Activated naive CD4-positive, alpha-beta T cell treated with anti-CD3 and anti-CD28 coated beads, Interleukin-2, amount 50 U/mL, for 24 hours (primary cell): ENCODE measurements around the gene STAC2.

Experiments
- H3K27ac Mint-ChIP-seq: one replicate; pipeline ENCODE4 v1.8.0; 2021; ENCODE audit warnings: mild to moderate bottlenecking, mixed read lengths
- H3K27me3 Mint-ChIP-seq: one replicate; pipeline ENCODE4 v1.8.0; 2021; ENCODE audit warnings: mixed read lengths
- H3K36me3 Mint-ChIP-seq: one replicate; pipeline ENCODE4 v1.8.0; 2021; ENCODE audit warnings: mixed read lengths
- H3K4me1 Mint-ChIP-seq: one replicate; pipeline ENCODE4 v1.8.0; 2021; ENCODE audit warnings: mixed read lengths
- H3K4me3 Mint-ChIP-seq: one replicate; pipeline ENCODE4 v1.8.0; 2021; ENCODE audit warnings: mild to moderate bottlenecking, mixed read lengths
- H3K9me3 Mint-ChIP-seq: one replicate; pipeline ENCODE4 v1.8.0; 2021; ENCODE audit warnings: mixed read lengths

STAC2 gene

GRCh38 chr17:39200957-39201510 lies 24.7 kb downstream of the STAC2 start:
- Mint-ChIP-seq H3K9me3 (no peaks in the 10 kb centered on the region), H3K4me1 (peaks cover 46% of the 10 kb centered on the region), H3K36me3 (peaks cover 31% of the 10 kb centered on the region)

DNA sequence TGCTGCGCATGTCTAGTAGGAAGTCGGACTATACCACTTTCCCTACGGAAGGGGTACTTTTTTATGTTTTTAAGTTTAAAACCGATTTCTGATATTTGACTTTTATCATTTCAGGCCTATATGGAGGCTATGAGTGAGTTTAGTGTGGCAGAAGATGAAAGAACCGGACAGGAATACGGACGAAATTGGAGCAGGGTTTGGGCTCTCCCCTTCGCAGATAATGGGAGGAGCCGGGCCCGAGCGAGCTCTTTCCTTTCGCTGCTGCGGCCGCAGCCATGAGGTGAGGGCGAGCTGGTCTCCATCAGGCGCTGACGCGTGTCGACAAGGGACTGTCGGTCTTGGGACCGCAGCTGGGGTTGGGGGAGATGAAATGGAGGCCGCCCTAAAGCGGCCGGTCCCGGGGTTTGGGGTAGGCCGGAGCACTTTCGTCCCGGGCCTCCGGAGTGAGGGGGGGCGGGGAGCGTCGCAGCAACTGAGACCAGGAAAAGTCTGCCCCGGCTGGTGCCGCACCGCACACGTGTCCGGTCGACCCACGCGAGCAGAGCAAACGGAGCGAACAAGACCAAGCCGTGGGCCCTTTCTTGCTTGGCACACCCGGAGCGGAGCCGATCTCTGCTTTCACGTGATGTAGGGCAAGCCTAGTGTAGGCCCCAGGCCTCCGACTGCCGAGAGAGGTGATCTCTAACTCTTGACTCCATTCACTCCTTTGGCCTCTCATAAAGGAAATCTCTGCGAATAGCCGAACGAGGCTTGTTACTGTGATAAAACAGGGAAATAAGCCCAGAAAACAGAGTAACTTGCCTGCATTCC lies 25.5 kb downstream of the STAC2 start, which contains the start of gene RPL19:
Gene RPL19, plus strand, starts transcription at position 214 of the 810 bp plus-strand sequence. Its CDS starts 62 bp downstream, at position 276.
- Mint-ChIP-seq H3K27me3 (no peaks in the 10 kb centered on the region), H3K4me1 (peaks cover 52% of the 10 kb centered on the region), H3K36me3 (peaks cover 31% of the 10 kb centered on the region), H3K27ac (peak within 1 kb of the TSS; percentile 100), H3K9me3 (no peaks in the 10 kb centered on the region), H3K4me3 (peak within 1 kb of the TSS; percentile 95)

More at GRCh38 chr17:39200957-39201510, 24.7 kb downstream of the STAC2 start:
- H3K4me3 Mint-ChIP-seq = peak overlapping the region; percentile 95
- peak overlapping the region; percentile 100 for H3K27ac Mint-ChIP-seq
- H3K27me3 Mint-ChIP-seq = no peaks in the 10 kb centered on the region

DNA sequence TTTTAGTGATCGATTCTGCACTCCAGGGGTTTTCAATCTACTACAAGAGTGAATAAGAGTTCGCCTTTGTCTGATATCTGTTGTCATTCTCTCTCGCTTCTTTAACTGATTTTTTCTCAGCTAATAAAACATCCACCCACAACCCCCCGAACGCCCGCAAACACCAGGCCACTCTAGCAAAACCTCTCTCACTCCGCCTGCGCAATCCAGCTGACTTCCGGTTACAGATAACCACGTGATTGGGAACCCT lies 26.0 kb downstream of the STAC2 start:
- no peaks in the 10 kb centered on the region for H3K27me3 Mint-ChIP-seq
- no peaks in the 10 kb centered on the region for H3K9me3 Mint-ChIP-seq
- H3K27ac Mint-ChIP-seq = peak overlapping the region; percentile 100
- peak overlapping the region; percentile 95 for H3K4me3 Mint-ChIP-seq
- H3K4me1 Mint-ChIP-seq = peaks cover 52% of the 10 kb centered on the region
- peaks cover 28% of the 10 kb centered on the region for H3K36me3 Mint-ChIP-seq

GRCh38 chr17:39198186-39198566 lies 27.6 kb downstream of the STAC2 start:
- Mint-ChIP-seq H3K9me3 (no peaks in the 10 kb centered on the region), H3K36me3 (peaks cover 21% of the 10 kb centered on the region), H3K27me3 (no peaks in the 10 kb centered on the region), H3K4me3 (peak overlapping the region; percentile 95), H3K27ac (no peak overlapping the region), H3K4me1 (peaks cover 48% of the 10 kb centered on the region)

DNA sequence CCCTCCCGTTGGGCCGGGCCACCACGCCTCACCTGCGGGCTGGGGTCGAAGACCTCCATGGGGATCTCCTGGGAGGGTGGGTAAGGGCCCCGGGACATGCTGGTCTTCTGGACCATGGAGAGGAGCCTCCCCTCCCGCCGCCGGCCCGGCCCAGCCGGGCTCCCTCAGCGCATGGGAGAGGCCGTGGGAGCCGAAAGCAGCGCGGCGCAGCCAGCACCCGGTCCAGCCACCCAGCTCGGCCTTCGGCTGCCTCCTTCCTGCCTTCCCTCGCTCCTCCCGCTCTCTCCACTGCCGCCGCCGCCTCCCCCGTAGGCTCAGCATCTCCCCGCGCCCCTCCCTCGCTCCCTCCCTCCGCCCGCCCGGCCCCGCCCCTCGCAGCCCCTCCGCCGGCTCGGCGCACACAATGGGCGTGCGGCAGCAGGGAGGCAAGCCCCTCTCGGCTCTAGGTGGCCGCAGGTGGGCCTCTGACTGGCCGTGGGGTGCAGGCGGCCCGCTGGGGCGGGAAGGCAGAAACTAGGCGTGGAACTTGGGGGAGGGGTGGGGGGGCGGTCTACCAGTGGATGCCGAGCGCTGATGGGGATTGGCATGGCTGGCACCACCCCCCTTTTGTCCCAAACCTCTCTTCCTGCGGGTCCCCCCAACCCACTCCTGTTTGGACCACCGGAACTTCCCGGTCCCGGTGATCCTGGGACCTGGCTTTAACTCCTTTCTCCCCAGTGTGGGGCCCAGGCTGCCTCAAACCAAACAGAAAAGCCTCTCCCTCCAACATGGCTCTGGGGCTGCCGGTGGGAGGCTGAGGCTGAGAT lies 28.2 kb downstream of the STAC2 start, which contains the start of gene CACNB1:
Gene CACNB1, minus strand, starts transcription at position 290 of the 806 bp plus-strand sequence. Its CDS starts 174 bp downstream, at position 116.
- no peaks in the 10 kb centered on the region for H3K9me3 Mint-ChIP-seq
- H3K4me3 Mint-ChIP-seq = peak within 1 kb of the TSS; percentile 95

DNA sequence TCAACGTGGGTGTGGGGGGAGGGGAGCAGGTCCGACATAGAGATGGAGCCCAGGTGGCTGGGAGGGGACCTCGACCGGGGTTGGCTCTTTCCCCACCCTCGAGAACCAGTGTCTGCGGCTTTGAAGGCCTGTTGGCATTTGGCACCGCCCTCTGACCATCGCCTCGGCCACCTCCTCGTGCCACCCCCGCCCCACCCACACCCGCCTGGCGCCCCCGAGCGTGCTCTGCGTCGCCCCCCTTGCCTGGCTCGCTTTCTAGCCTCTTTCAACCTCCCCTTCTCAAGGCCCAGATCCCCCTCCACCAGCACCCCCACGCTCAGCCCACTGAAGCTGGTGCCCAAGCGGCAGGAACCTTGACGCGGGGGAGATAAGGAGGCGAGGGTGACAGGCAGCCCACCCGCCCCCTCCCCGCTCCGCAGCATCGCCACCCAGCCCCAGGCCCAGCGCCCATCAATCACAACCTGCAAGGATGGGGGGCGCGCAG lies 28.9 kb downstream of the STAC2 start:
- peaks cover 39% of the 10 kb centered on the region for H3K4me1 Mint-ChIP-seq
- H3K4me3 Mint-ChIP-seq = peak overlapping the region; percentile 95
- no peak overlapping the region for H3K27ac Mint-ChIP-seq
- peaks cover 12% of the 10 kb centered on the region for H3K36me3 Mint-ChIP-seq
- H3K27me3 Mint-ChIP-seq = no peaks in the 10 kb centered on the region
- H3K9me3 Mint-ChIP-seq = no peaks in the 10 kb centered on the region

More for the DNA sequence above, 28.2 kb downstream of the STAC2 start, which contains the start of gene CACNB1:
- Mint-ChIP-seq H3K27me3 (no peaks in the 10 kb centered on the region), H3K27ac (no peak within 1 kb of the TSS), H3K36me3 (peaks cover 18% of the 10 kb centered on the region), H3K4me1 (peaks cover 44% of the 10 kb centered on the region)

- Mint-ChIP-seq H3K27ac (no peak overlapping the region), H3K9me3 (no peaks in the 10 kb centered on the region), H3K36me3 (peaks cover 8% of the 10 kb centered on the region), H3K4me1 (peaks cover 39% of the 10 kb centered on the region), H3K27me3 (no peaks in the 10 kb centered on the region), H3K4me3 (peak overlapping the region; percentile 76)
These were observed 29.4 kb downstream of the STAC2 start for GRCh38 chr17:39196241-39196807.

GRCh38 chr17:39195568-39196160 lies 30.1 kb downstream of the STAC2 start:
- Mint-ChIP-seq H3K4me3 (peak overlapping the region; percentile 76), H3K27ac (no peak overlapping the region), H3K36me3 (peaks cover 3% of the 10 kb centered on the region), H3K9me3 (no peaks in the 10 kb centered on the region), H3K4me1 (peaks cover 35% of the 10 kb centered on the region), H3K27me3 (no peaks in the 10 kb centered on the region)

DNA sequence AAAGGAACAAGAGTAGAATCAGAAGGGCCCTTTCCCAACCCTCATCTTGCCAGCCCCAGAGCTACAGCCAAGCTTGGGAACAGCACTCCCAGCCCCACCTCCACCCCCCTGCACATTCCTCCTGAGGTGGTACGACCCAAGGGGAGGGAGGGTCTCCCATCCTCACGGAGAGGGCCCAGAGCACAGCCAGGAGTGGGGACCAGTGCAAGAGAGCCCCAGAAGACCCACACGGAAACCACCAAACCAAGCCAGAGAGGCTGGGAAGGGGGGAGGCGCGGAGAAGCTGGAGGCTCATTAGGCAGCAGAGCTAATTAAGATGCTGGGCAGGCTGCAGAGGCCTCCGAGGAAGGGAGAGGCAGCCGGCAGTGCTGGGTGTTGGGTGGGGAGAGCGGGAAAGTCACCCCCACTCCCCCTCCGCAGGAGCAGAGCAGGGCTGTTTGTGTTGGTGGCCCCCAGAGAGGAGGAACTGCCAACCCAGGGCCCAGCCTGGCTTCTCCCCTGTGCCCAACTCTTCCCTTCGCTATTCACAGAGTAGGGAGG lies 30.7 kb downstream of the STAC2 start:
- no peak overlapping the region for H3K4me3 Mint-ChIP-seq
- peaks cover 1% of the 10 kb centered on the region for H3K36me3 Mint-ChIP-seq
- peaks cover 35% of the 10 kb centered on the region for H3K4me1 Mint-ChIP-seq
- no peaks in the 10 kb centered on the region for H3K9me3 Mint-ChIP-seq
- no peak overlapping the region for H3K27ac Mint-ChIP-seq
- H3K27me3 Mint-ChIP-seq = no peaks in the 10 kb centered on the region

DNA sequence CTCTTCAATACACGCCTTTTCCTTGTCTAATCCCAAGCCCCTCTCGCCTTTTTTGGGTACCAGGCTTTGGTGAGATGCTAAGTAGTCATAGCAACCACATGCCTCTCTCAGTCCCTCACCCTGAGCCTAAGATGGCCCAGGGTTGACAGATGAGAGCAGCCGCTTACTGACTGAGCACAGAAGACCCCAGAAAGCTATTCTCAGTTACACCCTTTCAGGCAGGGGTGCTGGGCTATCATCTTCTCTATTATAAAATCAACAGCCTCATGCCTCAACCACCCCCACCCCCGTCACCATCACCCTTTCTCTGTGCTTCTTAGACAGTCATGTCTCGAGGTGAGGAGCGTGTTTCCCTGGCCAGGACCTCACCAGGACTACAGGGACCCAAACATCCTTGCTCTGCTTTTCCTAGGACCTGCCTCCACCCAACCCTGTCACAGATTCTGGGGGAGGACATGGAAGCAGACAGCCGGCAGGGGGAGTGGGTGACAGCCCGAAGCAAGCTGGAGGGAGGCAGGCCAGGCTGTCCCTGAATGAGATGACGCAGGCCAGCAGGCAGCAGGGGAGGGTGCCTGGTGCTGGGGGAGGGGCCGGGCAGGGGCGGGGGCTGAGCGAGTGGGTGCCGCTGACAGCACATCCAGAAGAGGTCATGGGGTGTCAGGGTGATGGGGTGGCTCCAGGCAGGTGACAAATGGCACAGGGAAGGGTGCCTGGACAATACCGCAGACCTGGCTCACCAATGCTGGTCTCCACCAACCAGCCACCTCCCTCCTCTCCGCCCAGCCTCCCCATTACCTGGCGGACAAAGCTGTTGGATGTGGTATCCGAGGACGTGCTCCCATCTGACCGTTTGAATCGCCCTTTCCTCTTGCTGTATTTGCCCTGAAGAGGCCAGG lies 31.4 kb downstream of the STAC2 start:
- no peaks in the 10 kb centered on the region for H3K27me3 Mint-ChIP-seq
- H3K9me3 Mint-ChIP-seq = no peaks in the 10 kb centered on the region
- no peaks in the 10 kb centered on the region for H3K36me3 Mint-ChIP-seq
- no peak overlapping the region for H3K27ac Mint-ChIP-seq
- H3K4me3 Mint-ChIP-seq = no peak overlapping the region
- peaks cover 28% of the 10 kb centered on the region for H3K4me1 Mint-ChIP-seq

DNA sequence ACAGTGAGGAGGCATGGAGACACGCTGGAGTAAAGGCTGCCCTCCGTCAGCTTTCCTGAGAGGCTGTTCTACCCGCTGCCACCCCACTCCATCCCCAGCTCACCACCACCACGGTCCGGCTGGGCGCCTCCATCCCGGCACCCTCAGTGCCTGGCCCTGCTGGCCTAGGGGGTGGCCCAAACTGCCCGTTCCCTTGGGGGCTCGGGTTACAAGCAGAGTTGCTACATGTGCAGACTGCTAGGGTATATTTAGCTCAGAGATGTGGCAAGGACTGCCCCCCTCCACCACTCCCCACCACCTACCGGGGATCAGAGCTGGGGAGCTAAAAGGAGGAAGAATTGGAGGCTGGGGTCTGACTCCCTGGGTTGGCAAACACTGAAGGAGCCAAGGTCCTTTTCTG lies 32.4 kb downstream of the STAC2 start:
- no peaks in the 10 kb centered on the region for H3K27me3 Mint-ChIP-seq
- H3K36me3 Mint-ChIP-seq = no peaks in the 10 kb centered on the region
- no peak overlapping the region for H3K4me3 Mint-ChIP-seq
- H3K4me1 Mint-ChIP-seq = peaks cover 20% of the 10 kb centered on the region
- no peak overlapping the region for H3K27ac Mint-ChIP-seq
- H3K9me3 Mint-ChIP-seq = no peaks in the 10 kb centered on the region

- Mint-ChIP-seq H3K27me3 (no peaks in the 10 kb centered on the region), H3K4me1 (peaks cover 16% of the 10 kb centered on the region), H3K36me3 (no peaks in the 10 kb centered on the region), H3K9me3 (no peaks in the 10 kb centered on the region), H3K27ac (no peak overlapping the region), H3K4me3 (no peak overlapping the region)
These were observed 32.8 kb downstream of the STAC2 start for GRCh38 chr17:39192901-39193300.

DNA sequence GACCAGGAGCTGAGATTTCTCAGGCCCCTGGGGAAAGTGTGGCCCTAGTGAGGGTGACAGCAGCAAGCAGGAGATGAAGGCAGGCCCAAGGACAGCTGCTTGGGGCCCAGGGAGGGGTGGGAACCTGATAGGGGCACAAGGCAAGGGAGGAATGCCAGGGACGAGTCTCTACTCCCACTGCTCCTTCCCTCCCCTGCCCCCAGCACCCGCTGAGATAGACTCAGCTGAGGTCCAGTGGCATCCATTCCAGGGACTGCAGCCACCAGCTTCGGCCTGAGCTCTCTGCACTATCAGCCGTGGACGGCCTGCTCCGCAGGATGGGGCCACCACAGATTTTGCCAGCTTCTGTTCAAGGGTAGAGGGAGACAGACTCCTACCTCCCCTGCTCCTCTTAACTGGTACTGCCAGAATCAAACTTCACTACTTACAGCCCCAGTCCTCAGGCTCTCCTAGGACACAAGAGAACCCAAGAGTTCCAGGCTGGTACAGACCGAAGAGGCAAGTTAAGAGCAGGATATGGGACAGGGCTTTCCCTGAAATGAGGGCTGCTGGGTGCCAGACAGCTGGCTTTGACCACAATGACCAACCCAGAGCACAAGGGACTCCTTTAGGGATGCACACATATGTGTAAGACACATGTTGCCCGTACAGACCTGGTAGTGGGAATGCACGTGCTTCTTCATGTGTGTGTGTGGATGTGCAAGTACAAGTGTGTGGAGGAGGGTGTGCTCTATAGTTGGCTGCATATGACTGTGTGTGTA lies 33.8 kb downstream of the STAC2 start:
- peaks cover 16% of the 10 kb centered on the region for H3K4me1 Mint-ChIP-seq
- H3K9me3 Mint-ChIP-seq = no peaks in the 10 kb centered on the region
- no peaks in the 10 kb centered on the region for H3K27me3 Mint-ChIP-seq
- no peak overlapping the region for H3K27ac Mint-ChIP-seq
- H3K4me3 Mint-ChIP-seq = no peak overlapping the region
- H3K36me3 Mint-ChIP-seq = no peaks in the 10 kb centered on the region
